Superior temporal gyrus (tissue), 1 donor: ENCODE data around the gene EEF1G.
"Not testable (repeated sequence)": the region's sequence is repeated elsewhere in the genome, so short reads cannot be mapped to it uniquely, and the experiment has no call there.

Experiments
- DNase-seq: peaks from one replicate; pipeline ENCODE4 v3.0.0-alpha.2; 2016; ENCODE audit errors: extremely low spot score

EEF1G gene

DNA sequence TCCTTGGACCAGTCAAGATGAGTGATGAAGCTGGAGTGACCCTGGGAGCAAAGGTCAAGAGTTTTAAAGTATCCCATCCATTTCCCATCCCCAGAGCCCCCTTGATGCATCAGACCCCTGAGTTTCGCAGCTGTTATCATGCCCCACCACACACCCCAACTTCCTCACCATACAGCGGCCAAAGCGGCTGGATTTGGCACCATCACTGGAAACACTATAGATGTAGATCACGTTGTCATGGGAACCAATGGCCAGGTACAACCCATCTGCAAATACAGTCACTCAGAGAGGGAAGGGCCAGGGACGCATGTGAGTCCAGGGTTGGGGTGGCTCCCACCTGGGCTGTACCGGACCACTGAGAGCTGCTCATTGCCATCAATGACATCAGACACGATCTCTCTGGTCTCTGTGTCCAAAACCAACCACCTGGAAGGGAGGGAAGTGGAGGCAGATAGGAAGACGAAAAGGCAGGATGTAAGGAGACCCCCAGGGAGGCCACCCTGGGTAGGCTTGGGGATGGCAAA lies 30.1 kb upstream of the EEF1G start:
- DNase-seq, result no peak

DNA sequence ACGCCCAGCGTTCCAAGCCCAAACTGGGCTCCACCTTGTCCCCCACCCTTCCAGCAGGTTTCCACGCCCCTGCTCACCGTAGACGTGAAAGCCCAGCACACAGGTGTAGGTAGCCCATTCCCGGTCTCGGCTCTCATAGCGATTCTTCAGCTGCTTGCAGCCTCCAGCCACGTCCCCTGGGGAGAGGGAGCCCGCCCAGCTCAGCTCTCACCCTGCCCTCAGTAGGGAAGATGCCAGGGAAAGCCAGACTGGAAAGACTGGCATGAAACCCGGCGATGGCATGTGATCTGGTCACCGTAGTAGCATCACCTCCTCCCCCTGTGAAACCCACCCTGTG lies 29.3 kb upstream of the EEF1G start:
- no peak for DNase-seq

DNA sequence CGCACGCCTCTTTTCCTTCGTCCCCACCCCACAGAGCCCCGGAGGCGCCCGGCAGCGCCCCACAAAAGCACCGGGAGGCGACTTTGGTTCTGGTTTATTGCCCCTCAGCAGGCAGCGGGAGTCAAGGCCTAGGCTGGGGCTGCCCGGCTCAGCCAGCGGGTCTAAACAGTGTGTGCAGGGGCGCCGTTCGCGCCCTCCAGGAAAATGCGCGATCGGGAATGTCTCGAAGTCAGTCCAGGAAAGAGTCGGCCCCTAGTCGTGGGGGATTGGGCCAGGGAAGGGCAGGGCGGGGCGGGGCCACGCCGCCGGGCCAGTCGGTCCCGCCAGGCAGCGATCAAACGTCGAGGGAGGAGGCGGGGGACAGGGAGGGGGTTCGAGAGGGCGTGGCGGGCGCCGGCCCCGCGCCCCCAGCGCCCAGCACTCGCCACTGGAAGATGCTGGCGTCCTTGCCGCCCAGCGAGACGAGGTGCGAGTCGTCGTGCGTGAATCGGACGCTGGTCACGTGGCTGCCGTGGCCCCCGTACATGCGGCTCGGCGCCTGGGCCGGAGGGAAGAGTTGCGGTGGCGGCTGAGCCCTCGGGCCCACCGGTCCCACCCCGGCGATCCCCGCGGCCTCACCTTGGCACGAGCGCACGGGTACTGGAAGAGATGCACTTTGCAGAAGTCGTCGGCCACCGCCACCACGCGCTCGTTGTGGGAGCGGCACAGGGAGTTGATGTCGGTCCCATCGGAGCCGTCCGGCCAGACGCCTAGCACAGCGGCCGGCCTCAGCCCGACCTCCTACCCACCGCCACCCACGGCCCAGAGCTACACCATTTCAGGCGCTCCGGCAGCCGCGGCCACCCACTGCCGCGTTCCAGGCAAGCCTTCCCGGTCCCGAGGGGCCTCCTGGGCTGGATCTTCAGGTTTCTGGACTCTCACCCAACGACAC lies 28.7 kb upstream of the EEF1G start:
- peak; percentile 64 for DNase-seq

DNA sequence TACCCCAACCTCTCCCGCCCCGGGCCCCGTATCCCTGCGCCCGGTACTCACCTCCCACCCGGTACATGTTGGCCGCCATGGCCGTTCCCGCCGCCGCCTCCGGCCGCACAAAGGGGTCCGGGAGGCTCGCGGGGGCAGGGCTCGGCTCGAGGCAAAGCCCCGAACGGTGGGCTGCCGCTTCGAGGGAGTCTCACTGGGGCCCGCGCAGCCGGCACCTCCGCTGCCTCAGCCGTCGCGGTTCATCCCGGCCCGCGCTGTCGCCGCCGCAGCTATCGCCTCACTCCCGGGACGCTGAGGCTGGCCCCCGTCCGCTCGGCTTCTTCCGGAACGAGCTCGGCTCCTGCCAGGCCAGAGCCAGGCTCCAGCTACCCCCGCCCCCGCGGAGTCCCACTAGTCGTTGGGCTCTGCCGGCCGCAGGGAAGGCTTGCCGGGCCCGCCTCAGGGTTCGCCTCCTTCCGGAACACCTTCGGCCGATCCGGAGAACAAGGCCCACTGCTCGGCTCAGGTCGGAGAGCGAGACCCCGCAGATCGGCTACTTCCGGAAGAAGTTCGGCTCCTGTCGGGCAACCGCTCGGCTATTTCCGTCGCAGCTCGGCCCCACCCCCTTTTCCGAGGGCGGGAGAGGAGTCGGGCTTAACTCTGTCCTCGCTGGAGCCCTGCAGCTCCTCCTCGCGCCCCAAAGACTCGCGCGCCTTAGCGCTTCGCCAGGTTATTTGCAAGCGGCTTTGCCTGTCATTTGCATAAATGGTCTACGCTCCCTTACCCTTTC lies 27.9 kb upstream of the EEF1G start, which contains the start of gene MTA2:
Gene MTA2 (minus strand): TSS at position 494 of the 769 bp plus-strand sequence. CDS start 415 bp downstream, at position 79.
- peak; percentile 99 for DNase-seq

DNA sequence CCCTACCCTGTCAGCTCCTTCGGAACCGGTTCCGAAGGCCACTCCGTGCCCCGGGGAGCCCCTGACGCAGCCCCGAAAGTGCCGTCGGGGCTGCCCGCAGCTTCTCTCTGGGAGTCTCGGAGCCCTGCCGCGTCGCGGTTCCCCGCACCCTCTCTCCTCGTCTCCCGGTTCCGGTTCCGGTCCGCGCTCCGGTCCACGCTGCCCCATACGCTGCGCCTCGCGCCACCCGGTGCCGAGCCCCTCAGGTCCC lies 27.4 kb upstream of the EEF1G start:
- DNase-seq, result no peak

DNA sequence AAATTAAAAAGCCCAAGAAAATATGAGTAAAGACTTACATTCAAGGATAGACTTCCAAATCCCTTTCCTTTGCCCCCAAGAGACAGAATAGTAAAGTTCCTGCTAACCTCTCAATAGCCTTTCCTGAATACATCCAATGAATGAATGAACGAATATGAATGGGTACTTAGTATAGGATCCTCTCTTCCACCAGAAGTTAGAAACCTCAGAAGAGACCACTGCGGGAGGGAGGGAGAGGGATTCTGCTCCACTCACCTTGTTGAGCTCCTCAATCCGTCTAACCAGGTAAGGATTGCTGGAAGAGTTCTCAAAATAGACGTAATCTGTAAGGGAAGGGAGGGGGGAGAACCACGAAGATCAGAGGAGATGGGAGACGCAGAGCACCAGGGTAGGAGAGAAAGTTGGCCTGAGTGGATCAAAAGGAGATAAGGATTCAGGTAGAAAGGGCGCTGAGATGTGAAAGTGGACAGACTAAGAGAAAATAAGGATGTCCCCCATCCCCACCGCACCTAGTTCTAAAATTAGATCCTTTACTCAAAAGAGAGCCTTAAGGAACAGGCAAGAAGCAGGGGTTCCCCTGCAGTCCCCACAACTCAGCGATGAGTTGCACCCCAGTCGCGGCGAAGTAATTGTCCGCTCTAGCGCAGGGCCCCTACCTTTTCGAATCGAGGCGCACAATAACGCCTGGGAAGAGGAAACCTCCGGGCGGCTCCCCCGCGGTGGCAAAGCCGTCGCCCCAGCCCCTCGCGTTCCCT lies 26.9 kb upstream of the EEF1G start:
- peak; percentile 13 for DNase-seq

DNA sequence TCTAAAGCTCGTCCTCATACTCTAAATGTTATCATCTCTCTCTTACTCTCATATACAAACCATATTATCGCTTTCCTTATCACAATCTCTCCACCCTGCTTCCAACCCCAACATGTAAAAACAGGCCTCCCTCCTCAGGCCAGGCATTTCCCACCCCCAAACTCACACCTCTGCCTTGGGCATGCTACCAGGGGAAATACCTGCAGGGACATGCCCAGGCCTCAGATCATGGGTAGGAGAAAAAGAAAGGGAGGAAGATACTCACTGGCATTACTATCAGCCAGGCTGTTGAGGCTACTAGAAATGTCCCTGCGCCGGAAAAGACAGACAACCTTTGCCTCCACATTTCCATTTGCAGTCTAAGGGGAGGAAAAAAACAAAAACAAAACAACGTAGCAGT lies 26.2 kb upstream of the EEF1G start:
- no peak for DNase-seq

DNA sequence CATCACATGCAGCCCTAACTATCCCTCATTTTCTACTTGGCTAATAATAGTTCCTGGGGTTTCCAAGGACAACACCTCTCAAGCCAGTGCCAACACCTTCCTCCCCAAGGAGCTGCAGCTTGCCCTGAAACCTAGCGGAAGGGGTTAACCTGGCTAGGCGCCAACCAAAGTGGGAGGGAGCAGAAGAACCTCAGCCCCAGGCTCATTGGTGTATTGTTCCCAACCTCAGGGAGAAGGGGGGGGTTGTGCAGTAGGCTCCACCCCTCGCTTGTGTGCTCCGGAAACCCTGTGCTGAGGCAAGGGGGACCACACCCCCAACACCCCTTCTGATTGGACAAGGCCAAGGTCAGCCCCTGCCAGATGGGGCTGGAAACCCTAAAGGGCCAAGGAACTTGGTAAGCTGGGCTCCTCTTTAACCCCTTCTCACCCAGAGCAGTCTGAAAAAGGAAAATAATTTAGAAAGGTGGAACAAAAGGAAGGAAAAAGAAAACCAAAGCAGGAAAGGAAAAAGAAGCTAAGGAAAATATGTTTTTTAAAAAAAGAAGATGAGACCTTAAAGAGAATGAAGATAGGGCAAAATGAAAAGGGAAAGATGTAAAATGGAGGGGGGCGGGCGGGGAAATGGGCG lies 25.5 kb upstream of the EEF1G start:
- peak; percentile 91 for DNase-seq

DNA sequence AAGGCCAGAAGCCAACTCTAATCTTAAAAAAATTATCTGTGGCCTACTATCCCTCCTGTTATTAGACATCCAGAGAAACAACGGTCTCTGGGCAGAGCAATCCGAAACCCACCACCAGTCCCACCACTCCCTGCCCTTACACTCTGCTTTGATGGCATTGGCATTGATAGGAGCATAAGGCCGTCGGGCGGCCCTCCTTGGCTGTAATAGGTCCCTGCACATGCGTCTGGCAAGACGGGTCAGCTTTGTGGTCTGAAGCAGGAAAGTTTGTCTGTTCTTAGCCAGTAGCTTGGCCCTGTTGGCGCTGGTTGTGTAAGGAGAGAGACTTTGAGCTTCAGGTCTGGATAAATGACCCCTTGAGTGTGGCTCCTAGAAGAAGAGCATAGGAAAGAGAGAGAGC lies 21.4 kb upstream of the EEF1G start:
- DNase-seq, result no peak

DNA sequence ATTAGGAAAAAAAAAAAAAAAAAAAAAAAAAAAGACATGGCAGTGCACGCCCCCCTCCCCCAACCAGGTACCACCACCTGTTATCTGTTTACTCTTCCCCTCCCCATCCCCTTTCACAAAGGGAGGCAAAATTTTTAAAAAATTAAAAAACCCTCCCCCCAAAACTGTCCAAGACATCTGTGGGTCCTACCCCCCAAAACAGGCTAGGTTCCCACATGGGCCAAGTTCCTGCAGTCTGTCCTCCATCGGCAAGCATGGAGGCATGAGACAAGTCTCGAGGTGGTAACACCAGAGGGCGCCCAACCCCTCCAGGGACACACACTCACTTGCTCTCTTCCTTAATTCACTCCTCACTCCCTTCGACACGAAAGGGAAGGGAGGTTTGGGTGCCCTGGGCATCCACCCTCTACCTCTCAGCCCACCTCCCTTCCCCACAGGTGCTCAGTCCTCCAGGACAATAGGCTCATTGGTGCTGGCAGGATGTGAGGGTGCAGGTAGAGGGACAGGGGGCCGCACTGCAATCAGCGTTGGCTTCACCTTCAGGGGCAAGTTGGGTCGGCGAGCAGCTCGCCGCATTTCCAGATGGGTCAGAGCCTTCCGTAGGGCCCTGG lies 19.8 kb upstream of the EEF1G start:
- peak; percentile 76 for DNase-seq

DNA sequence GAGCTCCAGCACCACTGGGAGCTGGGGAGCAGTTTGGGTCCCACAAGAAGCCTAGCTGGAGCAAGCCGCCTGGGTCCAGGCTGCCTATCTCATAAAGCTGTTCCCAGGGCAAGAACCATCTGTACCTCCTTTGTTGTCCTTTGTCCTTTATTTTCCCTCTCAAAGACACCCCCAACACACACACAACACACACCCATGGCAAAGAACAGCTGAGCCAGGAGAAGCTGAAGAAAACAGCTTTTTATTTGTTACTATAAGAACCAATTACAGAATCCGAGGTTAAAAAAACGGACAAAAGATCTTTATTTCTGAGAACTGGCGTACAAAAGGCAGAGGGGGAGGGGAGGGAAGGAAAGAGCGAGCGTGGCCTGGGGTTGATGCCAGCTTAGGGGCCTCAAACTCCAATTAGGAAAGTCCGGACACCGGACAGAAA lies 19.3 kb upstream of the EEF1G start:
- DNase-seq, result peak; percentile 80

DNA sequence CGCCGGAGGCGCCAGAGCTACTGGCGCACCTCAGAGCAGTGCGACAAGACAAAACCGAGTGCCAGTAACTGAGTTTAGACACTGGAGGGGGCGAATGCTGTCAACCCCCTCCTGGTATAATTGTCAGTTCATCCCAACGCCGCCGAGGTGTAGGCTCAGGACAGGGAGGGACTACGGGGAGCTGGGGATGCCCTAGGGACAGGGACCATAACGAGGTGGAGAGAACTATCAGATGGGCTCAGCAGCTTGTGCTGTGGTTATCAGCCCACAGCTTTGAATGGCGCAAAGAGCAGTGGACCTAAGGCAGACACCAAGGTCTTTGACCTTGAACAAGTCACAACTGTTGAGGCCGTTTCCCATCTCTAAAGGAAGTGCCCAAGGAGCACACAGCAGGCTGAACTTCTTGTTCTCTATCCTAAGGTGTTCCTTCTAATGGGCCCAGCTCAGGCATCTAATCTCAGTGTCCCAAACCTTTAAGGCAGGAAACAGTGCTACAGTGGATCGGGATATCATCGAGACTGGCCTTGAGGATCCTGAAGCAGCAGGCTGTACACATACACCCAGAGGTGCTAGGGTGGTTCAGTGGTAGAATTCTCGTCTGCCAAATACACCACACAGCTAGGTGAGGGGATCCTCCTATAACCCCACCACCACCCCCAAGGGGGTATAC lies 18.6 kb upstream of the EEF1G start:
- DNase-seq, result peak; percentile 56

DNA sequence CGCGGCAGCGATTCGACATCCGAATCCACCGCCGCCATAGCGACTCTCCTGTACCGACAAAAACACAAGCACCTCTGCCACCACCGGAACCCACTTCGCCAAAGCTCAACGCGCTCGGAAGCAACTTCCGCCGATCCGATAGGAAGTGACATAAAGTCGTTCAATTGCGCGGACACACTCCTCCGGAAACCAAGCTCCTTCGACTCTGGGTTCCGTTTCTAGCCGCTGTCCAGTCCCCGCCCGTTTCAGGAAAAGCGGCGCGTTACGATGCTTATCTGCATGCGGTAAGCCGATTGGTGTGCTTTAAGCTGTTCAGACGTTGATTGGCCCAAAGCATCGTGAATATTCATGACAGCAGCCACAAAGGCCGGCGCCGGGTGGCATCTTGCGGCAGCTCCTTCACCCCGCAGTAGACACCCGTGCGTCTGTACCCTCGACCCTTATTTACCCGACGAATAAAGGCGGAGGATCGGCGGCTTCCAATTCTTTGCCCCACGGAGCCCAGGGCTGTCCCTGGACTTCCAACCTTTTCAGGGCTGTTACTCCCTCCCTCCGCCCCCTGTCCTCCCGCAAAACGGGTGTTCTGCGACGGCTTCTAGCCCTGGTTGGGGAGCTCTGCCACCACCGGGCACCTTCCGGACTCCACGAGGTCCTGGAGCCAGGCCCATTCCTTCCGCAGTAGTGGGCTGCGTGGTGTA lies 17.9 kb upstream of the EEF1G start, which contains the start of gene TUT1:
Gene TUT1 (minus strand): TSS at position 76 of the 698 bp plus-strand sequence. CDS start 38 bp downstream, at position 38.
- DNase-seq, result peak; percentile 100

DNA sequence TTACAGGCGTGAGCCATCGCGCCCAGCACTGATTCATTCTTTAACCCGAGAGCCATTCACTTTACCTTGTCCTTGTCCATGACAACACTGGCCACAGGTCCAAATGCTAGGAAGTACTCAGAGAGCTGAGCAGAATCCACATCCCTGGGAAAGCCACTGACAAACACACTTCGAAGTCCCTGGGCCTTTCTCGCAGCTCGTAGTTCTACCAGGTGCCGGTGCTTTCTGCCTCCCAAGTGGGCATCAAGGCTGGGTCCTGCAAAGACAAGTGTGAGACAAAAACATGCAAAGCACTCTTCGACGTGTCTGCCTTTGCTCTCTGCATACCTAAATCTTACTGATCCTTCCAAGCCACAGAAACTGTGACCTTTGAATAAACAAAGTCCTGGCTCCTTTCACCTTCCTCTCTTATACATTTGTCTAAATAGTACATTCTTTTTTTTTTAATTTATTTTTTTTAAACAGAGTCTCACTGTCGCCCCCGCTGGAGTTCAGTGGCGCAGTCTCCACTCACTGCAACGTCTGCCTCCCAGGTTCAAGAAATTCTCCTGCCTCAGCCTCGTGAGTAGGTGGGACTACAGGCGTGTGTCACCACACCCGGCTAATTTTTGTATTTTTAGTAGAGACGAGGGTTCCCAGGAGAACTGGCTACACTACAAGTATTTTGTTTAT lies 15.4 kb upstream of the EEF1G start:
- DNase-seq, result no peak

DNA sequence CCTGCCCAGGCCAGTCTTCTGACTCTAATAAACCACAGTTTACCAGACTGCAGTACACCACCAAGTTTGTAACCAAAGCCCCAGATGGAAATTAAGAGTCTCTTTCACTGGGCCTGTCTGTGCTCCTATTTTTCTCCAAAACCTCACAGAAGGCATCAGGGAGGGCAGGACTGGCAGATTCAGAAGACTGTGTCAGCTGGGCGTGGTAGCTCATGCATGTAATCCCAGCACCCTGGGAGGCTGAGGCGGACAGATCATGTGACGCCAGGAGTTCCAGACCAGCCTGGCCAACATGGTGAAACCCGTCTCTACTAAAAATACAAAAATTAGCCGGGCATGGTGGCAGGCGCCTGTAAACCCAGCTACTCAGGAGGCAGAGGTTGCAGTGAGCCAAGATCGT lies 11.7 kb upstream of the EEF1G start:
- DNase-seq, result not testable (repeated sequence)

DNA sequence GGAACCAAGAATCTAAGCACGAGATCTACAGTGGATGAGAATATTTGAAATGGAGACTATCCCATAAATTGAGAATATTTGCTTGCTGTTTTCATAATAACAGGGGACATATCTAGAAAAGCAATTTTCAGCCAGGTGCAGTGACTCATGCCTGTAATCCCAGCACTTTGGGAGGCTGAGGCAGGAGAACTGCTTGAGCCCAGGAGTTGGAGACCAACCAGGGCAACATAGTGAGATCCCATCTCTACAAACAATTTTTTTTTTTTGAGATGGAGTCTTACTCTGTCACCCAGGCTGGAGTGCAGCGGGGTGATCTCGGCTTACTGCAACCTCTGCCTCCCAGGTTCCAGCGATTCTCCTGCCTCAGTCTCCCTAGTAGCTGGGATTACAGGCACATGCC lies 8.0 kb upstream of the EEF1G start:
- not testable (repeated sequence) for DNase-seq

DNA sequence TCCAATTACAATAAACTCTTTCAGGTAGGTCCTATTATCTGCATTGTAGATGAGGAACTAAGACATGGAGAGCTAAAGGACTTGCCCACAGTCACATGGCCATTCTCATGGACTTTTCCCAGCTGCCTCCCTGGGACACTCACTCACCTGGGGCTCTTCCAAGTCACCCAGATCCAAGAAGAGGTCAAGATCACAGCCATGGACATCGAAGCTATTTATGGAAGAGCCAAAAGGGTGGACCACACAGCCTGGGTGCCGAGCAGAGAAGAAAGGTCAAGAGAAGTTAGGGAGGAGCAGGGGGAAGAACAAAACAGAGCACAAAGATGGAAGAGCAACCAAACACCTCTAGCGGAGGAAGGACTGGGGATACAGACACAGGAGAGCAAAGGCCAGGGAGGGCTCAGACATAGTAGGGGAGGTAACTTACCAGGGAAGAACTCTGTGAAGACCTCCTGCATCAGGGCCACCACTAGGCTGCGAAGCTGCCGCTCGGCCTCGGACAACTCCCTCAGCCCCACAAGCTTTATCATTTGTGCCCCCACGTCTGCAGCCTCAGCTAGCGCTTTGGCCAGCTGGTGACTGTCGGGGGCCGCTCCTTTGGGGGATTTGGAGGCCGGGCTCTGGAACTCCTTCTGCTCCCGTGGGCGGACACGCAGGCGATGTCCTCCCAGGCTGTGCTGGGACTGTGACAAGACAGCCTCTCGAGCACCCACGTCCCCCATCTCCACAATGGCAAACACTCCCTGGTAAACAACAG lies 7.4 kb upstream of the EEF1G start:
- no peak for DNase-seq

DNA sequence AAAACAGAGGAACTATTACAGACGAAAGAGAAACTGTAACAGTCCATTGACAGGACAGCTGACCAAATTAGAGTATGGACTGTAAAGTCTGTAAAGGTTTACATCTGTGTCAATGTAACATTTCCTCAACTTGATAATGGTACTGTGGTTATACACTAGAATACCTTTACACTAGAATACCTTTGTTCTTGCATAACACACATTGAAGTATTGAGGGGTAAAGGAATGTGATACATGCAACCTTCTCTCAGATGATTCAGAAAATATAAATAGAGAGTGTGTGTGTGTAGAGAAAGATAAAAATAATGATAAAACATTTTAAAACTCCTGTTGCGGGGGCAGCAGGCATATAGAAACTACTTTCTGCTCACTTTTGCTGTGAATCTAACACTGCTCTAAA lies 5.6 kb upstream of the EEF1G start:
- DNase-seq, result peak; percentile 30

DNA sequence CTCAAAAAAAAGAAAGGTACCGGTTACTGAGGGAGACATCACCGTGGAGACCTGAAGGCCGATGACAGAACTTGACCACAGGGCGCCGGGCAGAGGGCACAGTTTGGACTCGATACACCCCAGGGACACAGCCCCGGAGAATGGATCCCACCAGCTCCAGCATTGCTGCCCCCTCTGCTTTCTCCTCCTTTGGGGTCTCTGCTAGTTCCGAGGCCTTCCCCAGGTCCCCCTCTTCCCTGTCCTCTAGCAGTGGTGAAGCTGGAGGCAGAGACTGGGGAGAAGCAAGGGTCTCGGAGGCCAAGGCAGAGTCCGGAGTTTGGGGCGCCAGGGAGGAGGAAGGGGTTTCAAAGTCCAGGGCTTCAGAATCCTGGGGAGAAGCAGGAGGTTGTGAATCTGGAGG lies 4.8 kb upstream of the EEF1G start:
- no peak for DNase-seq
